Right lobe of liver (tissue), 6 donors: ENCODE results near the gene RPTOR. TPM values are rescaled to one million over a fixed set of nuclear protein-coding genes. Genes with fewer than 3 reads are reported as not detected.
A peak's percentile ranks its signal among the peaks of the same experiment; 100 is the strongest.

Source experiments
- ATAC-seq, 4 donors: fragments of 200-7000 bp; cut with Tn5 transposase; one replicate each; pipeline ENCODE4 v1.9.1; 2020; ENCODE audit warnings: mild to moderate bottlenecking in 4 of 4, moderate library complexity in 4 of 4
- DNase-seq, 3 donors: peaks; one replicate each; pipeline ENCODE4 v3.0.0-alpha.2; 2020
- H3K27ac ChIP-seq, 3 donors: fragments of 200-600 bp; one replicate each; pipeline ENCODE4 v1.8.0; 2022
- H3K27me3 ChIP-seq, 2 donors: fragments of 200-600 bp; one replicate each; pipeline ENCODE4 v1.8.0; 2022
- H3K36me3 ChIP-seq, 4 donors: fragments of 200-600 bp; sonication (generic) in 1 of 4; one replicate each; pipeline versions ENCODE4 v1.5.1 to v1.8.0; 2017 to 2022; ENCODE audit warnings: control low read depth in 1 of 4
- H3K4me1 ChIP-seq, 4 donors: fragments of 200-600 bp; sonication (generic) in 1 of 4; one replicate each; pipeline versions ENCODE4 v1.5.1 to v1.8.0; 2017 to 2022; ENCODE audit warnings: control low read depth in 1 of 4
- H3K4me3 ChIP-seq, 3 donors: fragments of 200-600 bp; one replicate each; pipeline ENCODE4 v1.8.0; 2022
- H3K9me3 ChIP-seq, 4 donors: fragments of 200-600 bp; sonication (generic) in 1 of 4; one replicate each; pipeline versions ENCODE4 v1.5.1 to v1.8.0; 2017 to 2022; ENCODE audit warnings: control low read depth in 1 of 4
- CTCF ChIP-seq, 4 donors: fragments of 200-600 bp in 3 of 4; fragments of 450-650 bp in 1 of 4; IDR thresholded peaks; one replicate each; pipeline versions ENCODE4 v1.5.1 to v1.8.0; 2016 to 2022; ENCODE audit warnings: antibody characterized with exemption in 4 of 4, mild to moderate bottlenecking in 2 of 4
- POLR2A ChIP-seq: fragments of 450-650 bp; IDR thresholded peaks from one replicate; pipeline ENCODE4 v1.6.1; 2017; ENCODE audit warnings: antibody characterized with exemption, mild to moderate bottlenecking
- WGBS: methylation state at CpG from one replicate; pipeline ENCODE4 v1.1.6; 2018; ENCODE audit warnings: low coverage, low lambda C conversion rate; ENCODE audit not compliant: insufficient coverage; ENCODE audit errors: missing lambda C conversion rate; 5-methylcytosine and 5-hydroxymethylcytosine counted together
- intact Hi-C, 2 donors: fragments of 100-400 bp; cut with DNase I; formaldehyde crosslinking; loops; one replicate each; pipeline versions ENCODE4 v1.11.2 to v1.14.1; 2022
- total RNA-seq, 6 experiments: library from RNA; depleted of rRNA in 2 of 6; stranded (reverse); fragments of >200 nt in 2 of 6; fragmentation: NEBNext Ultra II Directional in 3 of 6; extraction: Animal tissue kit (Norgen Biotek cat#: 25700) in 3 of 6; gene quantifications; one replicate each; pipeline versions ENCODE4 v1.1.0 to v1.2.4, GENCODE V29; 2016 to 2023
- donor health status: DM: no; HTN: yes; CAD: no.
- donor health status: DM: no; HTN: no; CAD: no.
- donor health status: DM: no; HTN: no; CAD: no.
- donor health status: DM: no; HTN: yes; CAD: no.
- donor health status: DM: no; HTN: yes; CAD: no.

RPTOR gene
- total RNA-seq, 6 experiments from 2014 or later, result 13.1 to 24.0 (median 15.5) TPM

GRCh38 chr17:80907281-80907680 is 362.6 kb downstream of the RPTOR start:
- Histone ChIP-seq H3K4me3 (no peak overlapping the region), H3K27ac (no peak overlapping the region), H3K9me3 (no peaks in the 10 kb centered on the region), H3K36me3 (peaks cover 0 to 4% (median 0%) of the 10 kb centered on the region in 4 donors), H3K4me1 (no peaks in the 10 kb centered on the region), H3K27me3 (no peaks in the 10 kb centered on the region)
- TF ChIP-seq POLR2A, result no peak
- TF ChIP-seq CTCF (IDR thresholded peaks at IDR 0.05), result no peak
- WGBS, result 100% methylated on average over 1 of the region's 12 CpGs
- ATAC-seq, result no peak
- no peak for DNase-seq
- intact Hi-C loops, result no loop called here

GRCh38 chr17:80908211-80908610 is 363.6 kb downstream of the RPTOR start:
- H3K4me1 ChIP-seq, result no peaks in the 10 kb centered on the region
- 67% methylated on average over 5 of the region's 12 CpGs for WGBS
- no peaks in the 10 kb centered on the region for H3K27me3 ChIP-seq
- peaks cover 0 to 4% (median 0%) of the 10 kb centered on the region in 4 donors for H3K36me3 ChIP-seq
- no peak overlapping the region for H3K4me3 ChIP-seq
- no peaks in the 10 kb centered on the region for H3K9me3 ChIP-seq
- no peak for ATAC-seq
- intact Hi-C loops, result no loop called here
- DNase-seq, result peak in 1 of 3 donors; percentile 26
- TF ChIP-seq CTCF (IDR thresholded peaks at IDR 0.05) (no peak), POLR2A (no peak)
- H3K27ac ChIP-seq, result no peak overlapping the region

GRCh38 chr17:80908776-80909175 is 364.1 kb downstream of the RPTOR start:
- Histone ChIP-seq H3K27me3 (no peaks in the 10 kb centered on the region), H3K27ac (no peak overlapping the region), H3K36me3 (peaks cover 0 to 4% (median 0%) of the 10 kb centered on the region in 4 donors), H3K4me1 (no peaks in the 10 kb centered on the region), H3K4me3 (no peak overlapping the region), H3K9me3 (no peaks in the 10 kb centered on the region)
- WGBS, result 97% methylated on average over 9 of the region's 13 CpGs
- DNase-seq (peak in 1 of 3 donors; percentile 50), ATAC-seq (no peak)
- intact Hi-C loops, result no loop called here
- TF ChIP-seq POLR2A (no peak), CTCF (IDR thresholded peaks at IDR 0.05) (no peak)

GRCh38 chr17:80909635-80910034 is 365.0 kb downstream of the RPTOR start:
- ATAC-seq, result no peak
- TF ChIP-seq CTCF (IDR thresholded peaks at IDR 0.05) (no peak), POLR2A (no peak)
- no peak for DNase-seq
- Histone ChIP-seq H3K27me3 (no peaks in the 10 kb centered on the region), H3K4me3 (no peak overlapping the region), H3K27ac (no peak overlapping the region), H3K9me3 (no peaks in the 10 kb centered on the region), H3K36me3 (peaks cover 0 to 4% (median 0%) of the 10 kb centered on the region in 4 donors), H3K4me1 (no peaks in the 10 kb centered on the region)
- 94% methylated on average over 2 of the region's 2 CpGs for WGBS
- intact Hi-C loops, result no loop called here

GRCh38 chr17:80910043-80910442 is 365.4 kb downstream of the RPTOR start:
- H3K4me1 ChIP-seq, result no peaks in the 10 kb centered on the region
- H3K4me3 ChIP-seq, result no peak overlapping the region
- peak in 1 of 3 donors; percentile 27 for DNase-seq
- 94% methylated on average over 5 of the region's 5 CpGs for whole genome bisulfite sequencing
- no peak for TF ChIP-seq POLR2A
- TF ChIP-seq CTCF (IDR thresholded peaks at IDR 0.05), result no peak
- no peaks in the 10 kb centered on the region for H3K27me3 ChIP-seq
- H3K36me3 ChIP-seq, result peaks cover 0 to 4% (median 0%) of the 10 kb centered on the region in 4 donors
- H3K9me3 ChIP-seq, result no peaks in the 10 kb centered on the region
- ATAC-seq, result no peak
- no peak overlapping the region for H3K27ac ChIP-seq
- intact Hi-C loops, result no loop called here
